H1 (cell line): ENCODE results near the gene MCRS1. TPM values are rescaled to one million over a fixed set of nuclear protein-coding genes. Genes with fewer than 3 reads are reported as not detected.

ENCODE experiments used
- CTCF ChIA-PET: fragments of 300-600 bp; sonication (Branson Sonifier 250); formaldehyde crosslinking; loops from one replicate; lab custom pipeline; 2021; ENCODE audit not compliant: partially characterized antibody; lab: Charles Lee
- POLR2A ChIA-PET: fragments of 300-600 bp; sonication (Branson Sonifier 250); formaldehyde crosslinking; loops from one replicate; lab custom pipeline; 2021; ENCODE audit warnings: inconsistent platforms; ENCODE audit not compliant: partially characterized antibody; lab: Charles Lee
- DNase-seq, 2 experiments: peaks; one replicate each; pipeline versions ENCODE4 v3.0.0 to v3.0.0-alpha.2; 2010 to 2022; ENCODE audit warnings: low spot score in 2 of 2, low read depth in 1 of 2, mixed read lengths in 1 of 2
- FAIRE-seq: peaks from 2 replicates; lab custom pipeline; 2011; peaks lifted over from hg19 to GRCh38; lab: Jason Lieb, UNC
- H2AFZ ChIP-seq: 2 replicates; pipeline ENCODE4 v1.8.1; 2012; ENCODE audit warnings: low read length, inconsistent platforms
- H2AK5ac ChIP-seq: 2 replicates; pipeline ENCODE4 v1.6.1; 2013; ENCODE audit warnings: low read depth, low read length
- H2BK120ac ChIP-seq: replicated peaks from 2 replicates; pipeline ENCODE3; 2013; ENCODE audit warnings: low read depth, low read length, inconsistent platforms
- H2BK12ac ChIP-seq: 2 replicates; pipeline ENCODE4 v1.6.1; 2013; ENCODE audit warnings: low read depth, low read length
- H2BK15ac ChIP-seq: 2 replicates; pipeline ENCODE4 v1.6.1; 2013; ENCODE audit warnings: low read length
- H2BK20ac ChIP-seq: 2 replicates; pipeline ENCODE4 v1.6.1; 2013; ENCODE audit warnings: low read length
- H2BK5ac ChIP-seq: 2 replicates; pipeline ENCODE4 v1.6.1; 2013; ENCODE audit warnings: low read depth, low read length
- H3K14ac ChIP-seq: 2 replicates; pipeline ENCODE4 v1.6.1; 2013; ENCODE audit warnings: inconsistent platforms; ENCODE audit not compliant: insufficient read length
- H3K18ac ChIP-seq: 2 replicates; pipeline ENCODE4 v1.6.1; 2013; ENCODE audit warnings: low read length; ENCODE audit errors: extremely low read depth
- H3K23ac ChIP-seq: 2 replicates; pipeline ENCODE4 v1.6.1; 2013; ENCODE audit warnings: inconsistent platforms; ENCODE audit not compliant: insufficient read length
- H3K23me2 ChIP-seq: 2 replicates; pipeline ENCODE4 v1.6.1; 2013; ENCODE audit warnings: low read depth, low read length
- H3K27ac ChIP-seq: 2 replicates; pipeline ENCODE4 v1.6.1; 2011; ENCODE audit warnings: low read depth, low read length, inconsistent platforms
- H3K27me3 ChIP-seq, 4 experiments: replicated peaks in 1 of 4; 1 replicate in 1 of 4; 2 replicates in 3 of 4; pipeline versions ENCODE4 v1.6.1 to v1.8.1; 2011 to 2013; ENCODE audit warnings: low read length in 3 of 4, mild to moderate bottlenecking in 3 of 4, inconsistent platforms in 2 of 4, mixed read lengths in 2 of 4, moderate library complexity in 1 of 4; ENCODE audit not compliant: control insufficient read depth in 3 of 4, insufficient read depth in 3 of 4; ENCODE audit errors: extremely low read depth in 1 of 4
- H3K36me3 ChIP-seq, 4 experiments: 2 replicates each; pipeline versions ENCODE4 v1.6.1 to v1.8.1; 2011 to 2013; ENCODE audit warnings: mild to moderate bottlenecking in 4 of 4, low read length in 3 of 4, moderate library complexity in 2 of 4, control low read depth in 1 of 4, inconsistent platforms in 1 of 4; ENCODE audit not compliant: insufficient read depth in 4 of 4, control insufficient read depth in 2 of 4
- H3K4ac ChIP-seq: replicated peaks from 2 replicates; pipeline ENCODE3; 2013; ENCODE audit warnings: low read length, low read depth, mixed read lengths, inconsistent platforms; ENCODE audit not compliant: insufficient read length
- H3K4me1 ChIP-seq, 4 experiments: replicated peaks in 1 of 4; 1 replicate in 1 of 4; 2 replicates in 3 of 4; pipeline versions ENCODE4 v1.6.1 to v1.8.1; 2011 to 2013; ENCODE audit warnings: low read length in 3 of 4, inconsistent platforms in 2 of 4, mixed read lengths in 1 of 4; ENCODE audit not compliant: insufficient read depth in 4 of 4, control insufficient read depth in 3 of 4
- H3K4me2 ChIP-seq, 2 experiments: 2 replicates each; pipeline versions ENCODE4 v1.6.1 to v1.8.1; 2011 to 2013; ENCODE audit warnings: low read depth in 2 of 2, low read length in 2 of 2, control low read depth in 1 of 2, inconsistent platforms in 1 of 2, mild to moderate bottlenecking in 1 of 2; ENCODE audit not compliant: insufficient read depth in 1 of 2
- H3K4me3 ChIP-seq, 4 experiments: fragments of 200-600, 300-600 bp in 1 of 4; sonication (generic), shearing (Covaris generic), sonication (Bioruptor Twin) in 1 of 4; 2 replicates each; pipeline versions ENCODE4 v1.5.1 to v1.8.1; 2011 to 2016; ENCODE audit warnings: low read length in 4 of 4, low read depth in 3 of 4, control low read depth in 2 of 4, inconsistent platforms in 2 of 4, mild to moderate bottlenecking in 2 of 4, mixed read lengths in 1 of 4, moderate library complexity in 1 of 4; ENCODE audit not compliant: insufficient read depth in 2 of 4; ENCODE audit errors: extremely low read depth in 1 of 4
- H3K56ac ChIP-seq: replicated peaks from 2 replicates; pipeline ENCODE3; 2013; ENCODE audit warnings: low read depth, mild to moderate bottlenecking, mixed read lengths, low read length, inconsistent platforms; ENCODE audit not compliant: insufficient read length
- H3K79me1 ChIP-seq: 2 replicates; pipeline ENCODE4 v1.6.1; 2013; ENCODE audit warnings: low read depth, low read length, control low read depth
- H3K79me2 ChIP-seq, 2 experiments: 2 replicates each; pipeline versions ENCODE4 v1.6.1 to v1.8.1; 2012 to 2013; ENCODE audit warnings: low read length in 2 of 2, mild to moderate bottlenecking in 2 of 2, inconsistent platforms in 1 of 2; ENCODE audit not compliant: insufficient read depth in 2 of 2, control insufficient read depth in 1 of 2
- H3K9ac ChIP-seq, 4 experiments: replicated peaks in 1 of 4; 1 replicate in 1 of 4; 2 replicates in 3 of 4; pipeline versions ENCODE4 v1.6.1 to v1.8.1; 2011 to 2013; ENCODE audit warnings: low read depth in 3 of 4, low read length in 3 of 4, control low read depth in 2 of 4, mild to moderate bottlenecking in 2 of 4, moderate library complexity in 2 of 4, inconsistent platforms in 1 of 4; ENCODE audit errors: extremely low read depth in 1 of 4
- H3K9me3 ChIP-seq, 2 experiments: 2 replicates each; pipeline versions ENCODE4 v1.6.1 to v1.8.1; 2012 to 2013; ENCODE audit warnings: mild to moderate bottlenecking in 2 of 2, moderate library complexity in 2 of 2, control low read depth in 1 of 2, inconsistent platforms in 1 of 2, low read depth in 1 of 2, low read length in 1 of 2, mixed read lengths in 1 of 2; ENCODE audit not compliant: insufficient read depth in 2 of 2
- H4K20me1 ChIP-seq, 2 experiments: replicated peaks in 1 of 2; 2 replicates each; pipeline versions ENCODE3 to v1.8.1; 2011 to 2013; ENCODE audit warnings: inconsistent platforms in 2 of 2, low read length in 2 of 2, mild to moderate bottlenecking in 1 of 2; ENCODE audit not compliant: insufficient read depth in 2 of 2, control insufficient read depth in 1 of 2
- H4K5ac ChIP-seq: 2 replicates; pipeline ENCODE4 v1.6.1; 2013; ENCODE audit warnings: low read length, low read depth, mixed read lengths, inconsistent platforms; ENCODE audit not compliant: insufficient read length
- H4K8ac ChIP-seq: 2 replicates; pipeline ENCODE4 v1.8.0; 2013; ENCODE audit warnings: mild to moderate bottlenecking, moderate library complexity, low read length, inconsistent platforms; ENCODE audit not compliant: insufficient read depth; ENCODE audit errors: extremely low read depth
- H4K91ac ChIP-seq: replicated peaks from 2 replicates; pipeline ENCODE3; 2013; ENCODE audit warnings: low read length, mixed read lengths, inconsistent platforms; ENCODE audit not compliant: insufficient read length
- POLR2AphosphoS5 ChIP-seq: IDR thresholded peaks from 2 replicates; pipeline ENCODE4 v1.6.1; 2011; ENCODE audit warnings: low read depth, low read length
- TAF7 ChIP-seq: optimal IDR thresholded peaks from 2 replicates; pipeline ENCODE3; 2011; ENCODE audit warnings: low read depth, mild to moderate bottlenecking, inconsistent platforms, low read length, moderate library complexity, borderline replicate concordance
- WGBS, 2 experiments: shearing (Covaris generic) in 1 of 2; methylation state at CpG; one replicate each; pipeline versions ENCODE4 v1.1.6 to v1.1.7; 2013 to 2015; ENCODE audit warnings: low lambda C conversion rate in 2 of 2, mixed read lengths in 2 of 2, inconsistent platforms in 1 of 2, low coverage in 1 of 2, missing lambda C conversion rate in 1 of 2; ENCODE audit not compliant: insufficient replicate concordance in 2 of 2, insufficient coverage in 1 of 2, insufficient read length in 1 of 2; ENCODE audit errors: extremely low coverage in 1 of 2, missing lambda C conversion rate in 1 of 2; 5-methylcytosine and 5-hydroxymethylcytosine counted together
- polyA plus RNA-seq, 7 experiments: library from polyadenylated mRNA; depleted of rRNA in 3 of 7; stranded (reverse) in 5 of 7; unstranded in 2 of 7; fragments of >200 nt in 5 of 7; fragments of 200-250 nt in 2 of 7; gene quantifications; 1 replicate in 5 of 7; 2 replicates in 1 of 7; 4 replicates in 1 of 7; pipeline versions ENCODE4 v1.2.1 to v1.2.3, GENCODE V29; 2011 to 2013; ENCODE audit warnings: missing spikeins in 2 of 7, mixed read lengths in 2 of 7
- total RNA-seq: library from RNA; stranded (reverse); fragmentation: NEBNext Ultra II Directional; extraction: Animal tissue kit (Norgen Biotek cat#: 25700); gene quantifications from 2 replicates; pipeline ENCODE4 v1.2.1, GENCODE V29; 2021

The MCRS1 gene
- total and polyA plus RNA-seq, 2 of the 8 experiments (the other 6 are each of a cell fraction or from before 2014, with no cell fraction given), result 90.3 to 139 TPM

DNA sequence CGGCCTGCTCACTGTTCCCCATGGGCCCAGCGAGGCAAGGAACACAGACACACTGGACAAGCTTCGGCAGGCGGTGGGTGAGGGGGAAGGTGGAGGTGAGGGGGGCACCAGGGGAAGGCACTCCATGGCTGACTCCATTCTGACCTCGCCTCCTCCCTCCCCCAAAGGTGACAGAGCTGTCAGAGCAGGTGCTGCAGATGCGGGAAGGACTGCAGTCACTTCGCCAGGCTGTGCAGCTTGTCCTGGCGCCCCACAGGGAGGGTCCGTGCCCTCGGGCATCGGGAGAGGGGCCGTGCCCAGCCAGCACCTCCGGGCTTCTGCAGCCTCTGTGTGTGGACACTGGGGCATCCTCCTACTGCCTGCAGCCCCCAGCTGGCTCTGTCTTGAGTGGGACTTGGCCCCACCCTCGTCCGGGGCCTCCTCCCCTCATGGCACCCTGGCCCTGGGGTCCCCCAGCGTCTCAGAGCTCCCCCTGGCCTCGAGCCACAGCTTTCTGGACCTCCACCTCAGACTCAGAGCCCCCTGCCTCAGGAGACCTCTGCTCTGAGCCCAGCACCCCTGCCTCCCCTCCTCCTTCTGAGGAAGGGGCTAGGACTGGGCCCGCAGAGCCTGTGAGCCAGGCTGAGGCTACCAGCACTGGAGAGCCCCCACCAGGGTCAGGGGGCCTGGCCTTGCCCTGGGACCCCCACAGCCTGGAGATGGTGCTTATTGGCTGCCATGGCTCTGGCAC is 10.6 kb downstream of the MCRS1 start:
- no peak overlapping the region for H3K27ac ChIP-seq
- no peak overlapping the region for H2BK20ac ChIP-seq
- H2BK12ac ChIP-seq, result no peak overlapping the region
- peaks cover 0 to 5% of the 10 kb centered on the region in 2 experiments for H4K20me1 ChIP-seq
- no peaks in the 10 kb centered on the region; a peak in 1 of 7 replicates for H3K27me3 ChIP-seq
- no peak overlapping the region for H2BK120ac ChIP-seq
- DNase-seq, result no peak
- no peak overlapping the region for H3K4me2 ChIP-seq
- ChIA-PET POLR2A (interaction anchor here (0.5 to 3.1 kb wide), 6 partner anchors 9 to 244 kb away, joined by 3 to 12 read pairs (median 5); partner anchors contain the start of gene MCRS1), CTCF (interaction anchor here (1.1 to 14.0 kb wide), 12 partner anchors 7 to 225 kb away, joined by 3 to 171 read pairs (median 4); partner anchors contain the start of gene MCRS1)
- H3K9me3 ChIP-seq, result no peaks in the 10 kb centered on the region
- H3K4me1 ChIP-seq, result no peaks in the 10 kb centered on the region; a peak in 1 of 7 replicates
- no peak overlapping the region for H3K9ac ChIP-seq
- peaks cover 15 to 43% (median 29%) of the 10 kb centered on the region in 4 experiments; a peak in 7 of 8 replicates for H3K36me3 ChIP-seq
- H3K18ac ChIP-seq, result no peak overlapping the region
- no peaks in the 10 kb centered on the region for H3K79me2 ChIP-seq
- no peak overlapping the region for H2AFZ ChIP-seq
- TF ChIP-seq TAF7 (no peak), POLR2AphosphoS5 (0 out of 2 replicates have a peak, but pooled peaks have one; percentile 17)
- no peak overlapping the region for H3K23ac ChIP-seq
- H3K14ac ChIP-seq, result no peak overlapping the region
- no peak overlapping the region for H3K56ac ChIP-seq
- WGBS, 2 experiments, result 87% methylated on average over 10 of the region's 18 CpGs; no CpG with 5 or more reads in 1 of the 2 experiments
- no peak overlapping the region for H3K4me3 ChIP-seq
- no peak overlapping the region for H2BK5ac ChIP-seq
- no peaks in the 10 kb centered on the region for H3K79me1 ChIP-seq
- H2BK15ac ChIP-seq, result no peak overlapping the region
- no peak overlapping the region for H4K91ac ChIP-seq
- no peak overlapping the region for H3K4ac ChIP-seq
- H4K5ac ChIP-seq, result no peak overlapping the region
- no peak overlapping the region for H2AK5ac ChIP-seq
- FAIRE-seq, result no peak
- peak overlapping the region; percentile 12; the same call in 1 of the 2 replicates for H4K8ac ChIP-seq
- H3K23me2 ChIP-seq, result no peaks in the 10 kb centered on the region
